ENCODE measurements around the gene RDM1. TPM values are rescaled to one million over a fixed set of nuclear protein-coding genes. Genes with fewer than 3 reads are reported as not detected.

RDM1 gene
- total RNA-seq, 1 experiment from 2014 or later = 5.5 TPM

GRCh38 chr17:35934760-35935159 lies 4.2 kb upstream of the RDM1 start:
- Histone ChIP-seq H3K4me3 (ENCODE audit: low read depth in 2 of 2, low read length in 2 of 2) (no peak overlapping the region), H3K27me3 (ENCODE audit: control insufficient read depth, insufficient read depth, low read length) (no peaks in the 10 kb centered on the region), H3K4me1 (ENCODE audit: control insufficient read depth, insufficient read depth, low read length) (peaks cover 13% of the 10 kb centered on the region), H3K36me3 (ENCODE audit: control insufficient read depth, insufficient read depth, low read length) (no peaks in the 10 kb centered on the region; the same call in 1 of the 2 replicates), H3K27ac (ENCODE audit: low read length) (no peak overlapping the region), H3K9me3 (ENCODE audit: control insufficient read depth, insufficient read depth, low read depth, low read length) (no peaks in the 10 kb centered on the region)
- TF ChIP-seq TCF7L2 (IDR thresholded peaks at IDR 0.05; ENCODE audit: low read depth, low read length) (no peak), POLR2AphosphoS5 (IDR thresholded peaks at IDR 0.05; ENCODE audit: low read depth, low read length) (no peak), SIN3A (IDR thresholded peaks at IDR 0.05; ENCODE audit: borderline replicate concordance, insufficient read depth, low read depth, low read length) (no peak)
- TF ChIP-seq, protein P1, sequence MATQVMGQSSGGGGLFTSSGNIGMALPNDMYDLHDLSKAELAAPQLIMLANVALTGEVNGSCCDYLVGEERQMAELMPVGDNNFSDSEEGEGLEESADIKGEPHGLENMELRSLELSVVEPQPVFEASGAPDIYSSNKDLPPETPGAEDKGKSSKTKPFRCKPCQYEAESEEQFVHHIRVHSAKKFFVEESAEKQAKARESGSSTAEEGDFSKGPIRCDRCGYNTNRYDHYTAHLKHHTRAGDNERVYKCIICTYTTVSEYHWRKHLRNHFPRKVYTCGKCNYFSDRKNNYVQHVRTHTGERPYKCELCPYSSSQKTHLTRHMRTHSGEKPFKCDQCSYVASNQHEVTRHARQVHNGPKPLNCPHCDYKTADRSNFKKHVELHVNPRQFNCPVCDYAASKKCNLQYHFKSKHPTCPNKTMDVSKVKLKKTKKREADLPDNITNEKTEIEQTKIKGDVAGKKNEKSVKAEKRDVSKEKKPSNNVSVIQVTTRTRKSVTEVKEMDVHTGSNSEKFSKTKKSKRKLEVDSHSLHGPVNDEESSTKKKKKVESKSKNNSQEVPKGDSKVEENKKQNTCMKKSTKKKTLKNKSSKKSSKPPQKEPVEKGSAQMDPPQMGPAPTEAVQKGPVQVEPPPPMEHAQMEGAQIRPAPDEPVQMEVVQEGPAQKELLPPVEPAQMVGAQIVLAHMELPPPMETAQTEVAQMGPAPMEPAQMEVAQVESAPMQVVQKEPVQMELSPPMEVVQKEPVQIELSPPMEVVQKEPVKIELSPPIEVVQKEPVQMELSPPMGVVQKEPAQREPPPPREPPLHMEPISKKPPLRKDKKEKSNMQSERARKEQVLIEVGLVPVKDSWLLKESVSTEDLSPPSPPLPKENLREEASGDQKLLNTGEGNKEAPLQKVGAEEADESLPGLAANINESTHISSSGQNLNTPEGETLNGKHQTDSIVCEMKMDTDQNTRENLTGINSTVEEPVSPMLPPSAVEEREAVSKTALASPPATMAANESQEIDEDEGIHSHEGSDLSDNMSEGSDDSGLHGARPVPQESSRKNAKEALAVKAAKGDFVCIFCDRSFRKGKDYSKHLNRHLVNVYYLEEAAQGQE (IDR thresholded peaks at IDR 0.05; ENCODE audit: insufficient read depth in 1 of 2, low read depth in 2 of 2, low read length in 1 of 2) = no peak
- TF ChIP-seq, protein P2, sequence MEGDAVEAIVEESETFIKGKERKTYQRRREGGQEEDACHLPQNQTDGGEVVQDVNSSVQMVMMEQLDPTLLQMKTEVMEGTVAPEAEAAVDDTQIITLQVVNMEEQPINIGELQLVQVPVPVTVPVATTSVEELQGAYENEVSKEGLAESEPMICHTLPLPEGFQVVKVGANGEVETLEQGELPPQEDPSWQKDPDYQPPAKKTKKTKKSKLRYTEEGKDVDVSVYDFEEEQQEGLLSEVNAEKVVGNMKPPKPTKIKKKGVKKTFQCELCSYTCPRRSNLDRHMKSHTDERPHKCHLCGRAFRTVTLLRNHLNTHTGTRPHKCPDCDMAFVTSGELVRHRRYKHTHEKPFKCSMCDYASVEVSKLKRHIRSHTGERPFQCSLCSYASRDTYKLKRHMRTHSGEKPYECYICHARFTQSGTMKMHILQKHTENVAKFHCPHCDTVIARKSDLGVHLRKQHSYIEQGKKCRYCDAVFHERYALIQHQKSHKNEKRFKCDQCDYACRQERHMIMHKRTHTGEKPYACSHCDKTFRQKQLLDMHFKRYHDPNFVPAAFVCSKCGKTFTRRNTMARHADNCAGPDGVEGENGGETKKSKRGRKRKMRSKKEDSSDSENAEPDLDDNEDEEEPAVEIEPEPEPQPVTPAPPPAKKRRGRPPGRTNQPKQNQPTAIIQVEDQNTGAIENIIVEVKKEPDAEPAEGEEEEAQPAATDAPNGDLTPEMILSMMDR (IDR thresholded peaks at IDR 0.05) = no peak
- intact Hi-C loops (cut with micrococcal nuclease; ENCODE audit: unreplicated experiment) = no loop called here
- ChIA-PET CTCF (no interaction called here), POLR2A (interaction anchor here (0.6 kb wide), 1 partner anchor 69 kb away, joined by 4 read pairs; no protein-coding TSS in a partner anchor)
- ATAC-seq = no peak
- in situ Hi-C loops (cut with HindIII; ENCODE audit: low pct_unique_long_range_greater_than_20kb, low sequenced_read_pairs) = no loop called here
- DNase-seq (ENCODE audit: low read depth, low spot score) = no peak
- no TSS peak for BruUV-seq (replicated peaks)

DNA sequence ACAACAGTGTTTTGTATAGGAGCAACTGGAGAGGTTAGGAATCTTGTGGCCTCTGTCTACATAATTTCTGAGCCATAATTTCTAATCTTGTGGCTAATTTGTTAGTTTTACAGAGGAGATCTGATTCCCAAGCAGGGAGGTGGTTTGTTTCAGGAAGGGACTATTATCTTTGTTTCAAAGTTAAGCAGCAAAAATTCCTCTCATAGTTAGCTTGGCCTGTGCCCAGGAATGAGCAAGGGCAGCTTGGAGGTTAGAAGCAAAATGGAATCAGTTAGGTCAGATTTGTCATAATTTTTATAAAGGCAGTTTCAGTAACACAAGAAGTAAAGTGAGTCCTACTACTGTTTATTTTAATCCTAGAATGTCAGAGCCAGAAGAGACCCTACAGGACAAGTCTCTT lies 2.0 kb upstream of the RDM1 start:
- no peaks in the 10 kb centered on the region; the same call in 1 of the 2 replicates for H3K36me3 ChIP-seq (ENCODE audit: control insufficient read depth, insufficient read depth, low read length)
- H3K9me3 ChIP-seq (ENCODE audit: control insufficient read depth, insufficient read depth, low read depth, low read length) = no peaks in the 10 kb centered on the region
- ATAC-seq (no peak), DNase-seq (ENCODE audit: low read depth, low spot score) (no peak)
- no peaks in the 10 kb centered on the region for H3K27me3 ChIP-seq (ENCODE audit: control insufficient read depth, insufficient read depth, low read length)
- no peak overlapping the region for H3K4me3 ChIP-seq (ENCODE audit: low read depth in 2 of 2, low read length in 2 of 2)
- ChIA-PET CTCF (no interaction called here), POLR2A (no interaction called here)
- in situ Hi-C loops (cut with HindIII; ENCODE audit: low pct_unique_long_range_greater_than_20kb, low sequenced_read_pairs) (no loop called here), intact Hi-C loops (cut with micrococcal nuclease; ENCODE audit: unreplicated experiment) (no loop called here)
- H3K27ac ChIP-seq (ENCODE audit: low read length) = no peak overlapping the region
- peaks cover 16% of the 10 kb centered on the region for H3K4me1 ChIP-seq (ENCODE audit: control insufficient read depth, insufficient read depth, low read length)
- BruUV-seq (replicated peaks) = no TSS peak
- TF ChIP-seq POLR2AphosphoS5 (IDR thresholded peaks at IDR 0.05; ENCODE audit: low read depth, low read length) (no peak), SIN3A (IDR thresholded peaks at IDR 0.05; ENCODE audit: borderline replicate concordance, insufficient read depth, low read depth, low read length) (no peak)
- TF ChIP-seq, protein P2 (IDR thresholded peaks at IDR 0.05) = no peak
